DOHH2 (cell line): Measurements from ENCODE around the gene WNT2B.

Experiments
- CTCF ChIP-seq: fragments of 200-600 bp; sonication (generic); IDR thresholded peaks from one replicate; pipeline ENCODE4 v1.5.1; 2014; ENCODE audit warnings: antibody characterized with exemption, mild to moderate bottlenecking, low read depth, low read length; ENCODE audit not compliant: poor library complexity, severe bottlenecking
- EZH2phosphoT487 ChIP-seq: fragments of 200-600 bp; sonication (generic); IDR thresholded peaks from 2 replicates; pipeline ENCODE4 v1.6.1; 2017; ENCODE audit warnings: borderline replicate concordance, mild to moderate bottlenecking, antibody characterized with exemption, low read length, moderate library complexity, mixed read lengths

- TF ChIP-seq CTCF (no peak), EZH2phosphoT487 (no peak)
These were observed 1.6 kb downstream of the WNT2B start for GRCh38 chr1:112510340-112510739.
